ENCODE results near the gene TMEM106B.

TMEM106B gene

GRCh38 chr7:12228024-12228423 is 16.9 kb downstream of the TMEM106B start:
- no peak for DNase-seq (ENCODE audit: low read depth, low spot score)

GRCh38 chr7:12229046-12229445 is 18.0 kb downstream of the TMEM106B start:
- no peak for DNase-seq (ENCODE audit: low read depth, low spot score)

- no peak for DNase-seq (ENCODE audit: low read depth, low spot score)
Measured at GRCh38 chr7:12231097-12231496, 20.0 kb downstream of the TMEM106B start.

GRCh38 chr7:12233175-12233574 is 22.1 kb downstream of the TMEM106B start:
- no peak for DNase-seq (ENCODE audit: low read depth, low spot score)

GRCh38 chr7:12234334-12234865 is 23.3 kb downstream of the TMEM106B start:
- DNase-seq (ENCODE audit: low read depth, low spot score), result no peak

GRCh38 chr7:12235970-12236369 is 24.9 kb downstream of the TMEM106B start:
- no peak for DNase-seq (ENCODE audit: low read depth, low spot score)

- no peak for DNase-seq (ENCODE audit: low read depth, low spot score)
Measured at GRCh38 chr7:12237007-12237406, 25.9 kb downstream of the TMEM106B start.

- no peak for DNase-seq (ENCODE audit: low read depth, low spot score)
Measured at GRCh38 chr7:12239806-12240205, 28.7 kb downstream of the TMEM106B start.

- no peak for DNase-seq (ENCODE audit: low read depth, low spot score)
Measured at GRCh38 chr7:12244129-12244528, 33.0 kb downstream of the TMEM106B start.

GRCh38 chr7:12244694-12245093 is 33.6 kb downstream of the TMEM106B start:
- DNase-seq (ENCODE audit: low read depth, low spot score), result no peak

- no peak for DNase-seq (ENCODE audit: low read depth, low spot score)
Measured at GRCh38 chr7:12249706-12250105, 38.6 kb downstream of the TMEM106B start.

- DNase-seq (ENCODE audit: low read depth, low spot score), result no peak
Measured at GRCh38 chr7:12250232-12250631, 39.1 kb downstream of the TMEM106B start.

- DNase-seq (ENCODE audit: low read depth, low spot score), result no peak
Measured at GRCh38 chr7:12256090-12256489, 45.0 kb downstream of the TMEM106B start.

- DNase-seq (ENCODE audit: low read depth, low spot score), result no peak
Measured at GRCh38 chr7:12257582-12257981, 46.5 kb downstream of the TMEM106B start.

GRCh38 chr7:12258074-12258473 is 47.0 kb downstream of the TMEM106B start:
- no peak for DNase-seq (ENCODE audit: low read depth, low spot score)

GRCh38 chr7:12267542-12267941 is 56.4 kb downstream of the TMEM106B start:
- no peak for DNase-seq (ENCODE audit: low read depth, low spot score)

GRCh38 chr7:12269100-12269895 is 58.2 kb downstream of the TMEM106B start:
- DNase-seq (ENCODE audit: low read depth, low spot score), result no peak

GRCh38 chr7:12281038-12281437 is 69.9 kb downstream of the TMEM106B start:
- DNase-seq (ENCODE audit: low read depth, low spot score), result no peak

- no peak for DNase-seq (ENCODE audit: low read depth, low spot score)
Measured at GRCh38 chr7:12287901-12288300, 76.8 kb downstream of the TMEM106B start.

GRCh38 chr7:12289996-12290395 is 78.9 kb downstream of the TMEM106B start:
- DNase-seq (ENCODE audit: low read depth, low spot score), result no peak

GRCh38 chr7:12290761-12291160 is 79.7 kb downstream of the TMEM106B start:
- no peak for DNase-seq (ENCODE audit: low read depth, low spot score)

GRCh38 chr7:12291870-12292269 is 80.8 kb downstream of the TMEM106B start:
- no peak for DNase-seq (ENCODE audit: low read depth, low spot score)

Measured in smooth muscle cell of the brain vasculature (primary cell).